HG03025 (cell line): Measurements from ENCODE around the gene FAF1.
A peak's percentile ranks its signal among the peaks of the same experiment; 100 is the strongest.
"Not testable (repeated sequence)": the region's sequence is repeated elsewhere in the genome, so short reads cannot be mapped to it uniquely, and the experiment has no call there.

Source experiments
- ATAC-seq: cut with Tn5 transposase; IDR thresholded peaks from one replicate; pipeline ENCODE4 v1.9.1; 2021; ENCODE audit warnings: mild to moderate bottlenecking, moderate library complexity; ENCODE audit not compliant: unreplicated experiment, low FRiP score

FAF1 gene

GRCh38 chr1:50959913-50960844, at the start of gene FAF1:
Gene FAF1 (minus strand): TSS chr1:50960267. CDS start chr1:50959811, 456 bp downstream.
- ATAC-seq, result peak; percentile 90

DNA sequence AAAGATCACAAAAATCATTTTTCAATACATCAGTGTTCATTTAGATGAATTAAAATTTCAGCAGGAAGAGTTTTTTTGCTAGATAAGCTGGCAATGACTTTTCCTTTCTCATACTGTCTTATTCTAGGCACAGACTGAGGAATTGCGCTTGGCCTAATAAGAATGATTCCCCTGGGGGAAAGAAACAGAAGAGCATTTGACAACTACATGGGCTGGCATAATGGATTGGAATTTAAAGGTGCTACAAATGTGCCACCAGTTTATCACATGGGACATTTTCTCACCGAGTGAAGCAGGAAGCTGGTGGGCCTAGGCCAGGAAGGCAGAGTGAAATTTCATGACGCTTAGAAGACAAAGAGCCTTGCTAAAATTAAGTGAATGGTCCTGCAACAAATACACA, 49.3 kb upstream of the FAF1 start:
- ATAC-seq, result no peak

DNA sequence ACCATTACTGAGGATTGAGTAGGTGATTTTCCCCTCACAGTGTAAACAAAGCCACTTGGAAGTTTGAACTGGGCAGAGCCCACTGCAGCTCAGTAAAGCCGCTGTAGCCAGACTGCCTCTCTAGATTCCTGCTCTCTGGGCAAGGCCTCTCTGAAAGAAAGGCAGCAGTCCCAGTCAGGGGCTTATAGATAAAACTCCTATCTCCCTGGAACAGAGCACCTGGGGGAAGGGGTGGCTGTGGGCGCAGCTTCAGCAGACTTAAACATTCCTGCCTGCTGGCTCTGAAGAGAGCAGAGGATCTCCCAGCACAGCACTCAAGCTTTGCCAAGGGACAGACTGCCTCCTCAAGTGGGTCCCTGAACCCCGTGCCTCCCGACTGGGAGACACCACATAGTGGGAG, 45.5 kb upstream of the FAF1 start:
- not testable (repeated sequence) for ATAC-seq

GRCh38 chr1:51002516-51002915, 42.4 kb upstream of the FAF1 start:
- no peak for ATAC-seq

DNA sequence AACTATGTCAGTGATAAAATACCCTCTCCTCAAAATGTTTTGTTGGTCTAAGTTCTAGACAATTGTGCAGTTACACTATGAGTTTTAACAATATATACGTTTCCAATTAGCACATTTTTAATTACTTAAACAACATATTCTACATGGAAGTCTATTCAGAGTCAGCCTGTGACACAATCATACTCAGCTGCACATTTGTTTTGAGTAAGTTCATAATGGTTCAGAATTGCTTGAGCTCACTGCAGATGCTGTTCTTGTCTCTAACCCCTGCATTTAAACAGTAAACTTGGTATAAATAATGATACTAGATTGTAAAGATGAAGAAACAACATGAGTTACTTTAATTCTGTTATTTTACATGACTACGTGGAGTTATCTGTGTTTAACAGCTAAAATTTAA, 40.6 kb upstream of the FAF1 start:
- no peak for ATAC-seq

- no peak for ATAC-seq
These were observed 40.1 kb upstream of the FAF1 start for GRCh38 chr1:51000160-51000559.

- ATAC-seq, result not testable (repeated sequence)
These were observed 39.3 kb upstream of the FAF1 start for GRCh38 chr1:50999375-50999774.

GRCh38 chr1:50996083-50996482, 36.0 kb upstream of the FAF1 start:
- ATAC-seq, result no peak

DNA sequence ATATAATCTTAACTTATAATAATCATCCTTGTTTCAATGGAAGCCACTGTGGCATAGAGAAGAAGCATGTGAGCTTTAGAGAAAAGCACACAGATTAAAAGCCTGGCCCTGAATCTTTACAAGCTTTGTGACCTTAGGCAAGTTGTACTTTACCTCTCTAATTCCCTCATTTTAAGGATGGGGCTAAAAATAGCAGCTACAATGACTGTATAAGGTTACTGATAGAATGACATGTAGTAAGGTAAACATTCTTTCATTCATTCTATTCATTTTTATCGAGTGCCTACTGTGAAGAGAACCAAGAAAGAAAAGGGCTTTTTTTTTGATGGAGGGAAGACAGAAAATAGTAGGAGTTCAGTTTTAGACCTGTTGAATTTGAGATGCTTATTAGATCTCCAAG, 35.6 kb upstream of the FAF1 start:
- ATAC-seq, result no peak

- ATAC-seq, result no peak
These were observed 34.9 kb upstream of the FAF1 start for GRCh38 chr1:50994997-50995396.

DNA sequence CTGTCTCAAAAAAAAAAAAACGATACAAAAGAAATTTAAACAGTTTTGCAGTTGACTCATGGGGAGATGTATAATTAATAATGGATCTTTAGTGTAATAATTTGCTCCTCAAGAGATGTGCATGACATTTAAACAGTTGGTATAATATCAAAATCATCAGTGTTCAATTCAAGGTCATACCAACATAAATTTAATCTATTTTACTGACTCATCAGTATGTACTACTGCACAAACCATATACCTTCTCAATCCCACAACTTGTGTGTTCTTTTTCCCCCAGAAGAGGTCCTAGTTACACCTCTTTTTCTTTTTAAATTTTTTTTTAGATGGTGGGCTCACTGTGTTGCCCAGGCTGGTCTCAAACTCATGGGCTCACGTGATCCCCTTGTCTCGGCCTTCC, 33.6 kb upstream of the FAF1 start:
- ATAC-seq, result no peak

DNA sequence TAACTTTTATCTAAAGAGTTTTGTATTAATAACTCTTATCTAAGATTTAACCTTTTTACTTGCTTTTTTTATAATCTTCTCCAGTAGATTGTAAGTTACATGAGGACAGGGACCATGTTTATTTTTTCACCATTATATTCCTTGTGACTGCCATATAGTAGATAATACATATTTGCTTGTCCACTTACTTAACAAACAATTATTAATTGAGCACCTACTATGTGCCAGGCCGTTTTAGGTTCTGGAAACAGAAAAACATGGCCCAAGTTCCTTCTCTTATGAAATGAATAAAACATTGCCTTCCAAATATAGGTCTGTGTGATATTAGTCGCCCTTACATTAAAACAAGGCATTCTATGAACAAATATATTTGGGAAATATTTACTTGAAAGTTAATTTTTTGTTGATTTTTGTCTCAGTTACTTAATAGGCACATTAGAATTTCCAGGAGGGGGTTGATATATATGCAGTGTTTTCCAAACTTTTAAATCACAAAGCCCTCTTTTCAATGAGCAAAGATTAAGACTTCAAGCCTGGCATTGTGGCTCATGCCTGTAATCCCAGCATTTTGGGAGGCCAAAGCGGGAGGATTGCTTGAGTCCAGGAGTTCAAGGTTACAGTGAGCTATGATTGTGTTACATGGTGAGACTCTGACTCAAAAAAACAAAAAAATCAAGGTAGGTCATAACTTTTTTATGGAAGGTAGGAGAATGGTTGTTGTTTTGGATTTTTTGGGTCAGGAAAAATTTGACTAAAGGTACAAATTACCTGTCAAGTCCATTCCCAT, 32.7 kb upstream of the FAF1 start:
- ATAC-seq, result no peak

GRCh38 chr1:50989694-50990093, 29.6 kb upstream of the FAF1 start:
- no peak for ATAC-seq

GRCh38 chr1:50986653-50987052, 26.6 kb upstream of the FAF1 start:
- no peak for ATAC-seq

DNA sequence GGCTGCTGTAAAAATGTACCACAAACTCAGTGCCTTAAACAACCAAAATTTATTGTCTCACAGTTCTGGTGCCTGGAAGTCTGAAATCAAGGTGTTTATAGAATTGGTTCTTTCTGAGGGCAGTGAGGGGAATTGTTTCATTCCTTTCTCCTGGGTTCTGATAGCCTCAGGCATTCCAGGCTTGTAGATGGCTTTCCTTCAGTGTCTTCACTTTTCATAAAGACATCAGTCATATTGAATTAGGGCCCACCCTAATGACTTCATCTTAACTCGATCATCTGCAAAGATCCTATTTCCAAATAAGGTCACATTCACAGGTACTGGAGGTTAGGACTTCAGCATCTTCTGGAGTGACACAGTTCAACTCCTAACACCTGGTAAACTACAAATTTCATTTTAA, 25.0 kb upstream of the FAF1 start:
- ATAC-seq, result no peak

DNA sequence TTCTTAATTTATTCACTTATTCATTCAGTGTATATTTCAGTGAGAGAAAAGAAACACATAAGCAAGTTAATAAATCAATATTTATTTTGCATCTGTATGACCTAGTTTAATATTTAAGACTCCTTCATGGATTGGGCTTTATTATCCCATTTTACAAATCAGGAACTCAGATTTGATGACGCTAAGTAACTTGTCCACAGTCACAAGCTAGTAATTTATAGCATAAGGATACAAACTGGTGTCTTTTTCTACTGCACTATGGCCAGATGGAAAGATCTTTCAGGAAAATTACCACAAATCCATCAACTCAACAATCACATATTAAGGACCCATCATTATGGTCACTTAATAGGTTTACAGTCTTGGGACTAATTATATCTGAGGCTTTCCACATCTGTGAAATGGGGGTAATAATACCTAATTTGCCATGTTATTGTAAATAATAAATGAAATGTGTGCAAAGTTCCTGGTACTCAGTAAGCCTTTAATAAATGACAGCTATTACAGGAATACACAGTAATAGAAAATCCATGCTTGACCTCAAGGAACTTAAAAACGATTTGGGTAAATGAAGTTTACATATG, 23.2 kb upstream of the FAF1 start:
- no peak for ATAC-seq

DNA sequence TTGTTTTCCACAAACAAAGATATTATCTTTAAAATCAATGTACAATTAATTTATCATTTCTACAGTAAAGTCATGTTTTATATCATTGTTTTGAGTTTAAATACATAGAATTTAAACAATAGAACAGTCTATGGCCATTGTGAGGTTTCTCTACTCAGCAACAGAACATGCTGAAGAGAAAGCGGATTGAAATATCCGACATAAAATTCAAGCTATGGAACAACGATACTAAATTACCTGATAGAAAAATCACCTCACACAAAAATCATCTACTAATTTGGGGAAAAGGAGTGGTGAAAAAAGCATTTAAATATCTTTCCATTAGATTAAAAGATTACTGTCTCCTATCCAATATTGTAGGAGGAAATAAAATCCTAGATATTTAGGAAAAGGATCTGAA, 22.5 kb upstream of the FAF1 start:
- ATAC-seq, result no peak

DNA sequence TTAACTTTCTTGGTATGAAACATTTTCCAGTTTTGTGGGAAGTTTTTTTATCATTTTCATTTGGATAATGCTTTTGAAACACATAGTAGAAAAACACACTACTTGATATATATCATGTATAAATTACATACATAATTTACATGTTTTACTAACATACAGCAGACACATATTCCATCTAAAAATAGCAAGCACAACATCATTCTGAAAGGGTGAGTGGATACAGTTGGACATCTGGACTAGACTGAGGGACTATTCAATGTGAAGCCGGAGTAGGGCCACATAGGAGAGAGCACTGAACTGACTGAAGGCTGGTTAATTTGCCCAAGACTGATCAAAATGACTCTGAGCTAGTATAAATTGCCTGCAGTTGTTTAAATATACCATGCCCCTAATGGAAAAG, 21.7 kb upstream of the FAF1 start:
- ATAC-seq, result no peak

GRCh38 chr1:50980505-50980904, 20.4 kb upstream of the FAF1 start:
- no peak for ATAC-seq

GRCh38 chr1:50979937-50980336, 19.9 kb upstream of the FAF1 start:
- no peak for ATAC-seq
